Body of pancreas (tissue), 4 donors: ENCODE data around the gene DBF4B. TPM values are rescaled to one million over a fixed set of nuclear protein-coding genes. Genes with fewer than 3 reads are reported as not detected.

Source experiments
- ATAC-seq: fragments of 150-250 bp; one replicate; pipeline ENCODE4 v1.9.1; 2016
- DNase-seq, 4 donors: peaks; one replicate each; pipeline ENCODE4 v3.0.0-alpha.2; 2019
- H3K27ac ChIP-seq, 4 donors: fragments of 200-600 bp; sonication (generic); 1 replicate in 3 of 4; 2 replicates in 1 of 4; pipeline versions ENCODE4 v1.5.1 to v1.6.1; 2016 to 2019; ENCODE audit warnings: mild to moderate bottlenecking in 1 of 4, mixed read lengths in 1 of 4, moderate library complexity in 1 of 4
- H3K27me3 ChIP-seq, 2 donors: fragments of 200-600 bp; sonication (generic); one replicate each; pipeline ENCODE4 v1.6.0; 2016; ENCODE audit warnings: mild to moderate bottlenecking in 1 of 2
- H3K36me3 ChIP-seq, 2 donors: fragments of 200-600 bp; sonication (generic); replicated peaks in 1 of 2; 2 replicates each; pipeline ENCODE4 v1.5.1; 2016; ENCODE audit warnings: low read depth in 2 of 2; ENCODE audit not compliant: insufficient read depth in 1 of 2
- H3K4me1 ChIP-seq: fragments of 200-600 bp; sonication (generic); one replicate; pipeline ENCODE4 v1.6.0; 2016
- H3K4me3 ChIP-seq, 2 donors: fragments of 200-600 bp; sonication (generic); 1 replicate in 1 of 2; 2 replicates in 1 of 2; pipeline ENCODE4 v1.5.1; 2016 to 2019
- H3K9me3 ChIP-seq, 3 donors: fragments of 200-600 bp; sonication (generic); 1 replicate in 2 of 3; 2 replicates in 1 of 3; pipeline ENCODE4 v1.5.1; 2016
- CTCF ChIP-seq, 7 experiments: fragments of 450-650 bp in 4 of 7; fragments of 200-600 bp in 3 of 7; sonication (generic) in 3 of 7; IDR thresholded peaks; one replicate each; pipeline ENCODE4 v1.5.1; 2016 to 2019; ENCODE audit warnings: antibody characterized with exemption in 7 of 7
- POLR2A ChIP-seq, 3 donors: fragments of 450-650 bp; IDR thresholded peaks; one replicate each; pipeline ENCODE4 v1.6.1; 2016; ENCODE audit warnings: antibody characterized with exemption in 3 of 3, mild to moderate bottlenecking in 2 of 3
- WGBS, 2 donors: methylation state at CpG; one replicate each; pipeline ENCODE4 v1.1.5; 2017; 5-methylcytosine and 5-hydroxymethylcytosine counted together
- intact Hi-C: fragments of 100-400 bp; cut with DNase I; formaldehyde crosslinking; loops from one replicate; pipeline ENCODE4 v1.15.1; 2023
- total RNA-seq, 2 donors: library from RNA; depleted of rRNA; stranded (reverse); fragments of >200 nt; gene quantifications; one replicate each; pipeline ENCODE4 v1.1.0, GENCODE V29; 2016

The DBF4B gene
- total RNA-seq, 2 donors from 2014 or later, result 2.0 to 3.4 TPM

GRCh38 chr17:44757045-44757917 lies 48.8 kb downstream of the DBF4B start:
- no peaks in the 10 kb centered on the region for H3K9me3 ChIP-seq
- DNase-seq (no peak), ATAC-seq (no peak)
- H3K36me3 ChIP-seq, result no peaks in the 10 kb centered on the region
- H3K4me1 ChIP-seq, result peaks cover 12% of the 10 kb centered on the region
- intact Hi-C loops, result no loop called here
- WGBS, 2 donors, result 70 to 73% methylated on average over 8 to 10 of the region's 10 CpGs
- no peak overlapping the region for H3K4me3 ChIP-seq
- TF ChIP-seq POLR2A (IDR thresholded peaks at IDR 0.05) (no peak), CTCF (IDR thresholded peaks at IDR 0.05) (no peak)
- H3K27ac ChIP-seq, result no peak overlapping the region
- H3K27me3 ChIP-seq, result peaks cover 0 to 19% of the 10 kb centered on the region in 2 donors

GRCh38 chr17:44757918-44758413 lies 49.5 kb downstream of the DBF4B start:
- Histone ChIP-seq H3K9me3 (no peaks in the 10 kb centered on the region), H3K4me3 (no peak overlapping the region), H3K27me3 (peaks cover 0 to 19% of the 10 kb centered on the region in 2 donors), H3K4me1 (peaks cover 12% of the 10 kb centered on the region), H3K27ac (no peak overlapping the region), H3K36me3 (no peaks in the 10 kb centered on the region)
- WGBS, 2 donors, result 27 to 39% methylated on average over 4 to 5 of the region's 5 CpGs
- intact Hi-C loops, result no loop called here
- TF ChIP-seq POLR2A (IDR thresholded peaks at IDR 0.05) (no peak), CTCF (IDR thresholded peaks at IDR 0.05) (no peak)
- ATAC-seq (no peak), DNase-seq (no peak)

GRCh38 chr17:44758414-44759085 lies 50.1 kb downstream of the DBF4B start, which contains the start of gene ADAM11:
TSS of gene ADAM11 (plus strand) at chr17:44758988. CDS start at chr17:44759200, 212 bp downstream.
- Histone ChIP-seq H3K4me3 (no peak within 1 kb of the TSS), H3K36me3 (no peaks in the 10 kb centered on the region), H3K27me3 (peaks cover 0 to 19% of the 10 kb centered on the region in 2 donors), H3K9me3 (no peaks in the 10 kb centered on the region), H3K4me1 (peaks cover 12% of the 10 kb centered on the region), H3K27ac (no peak within 1 kb of the TSS)
- TF ChIP-seq POLR2A (IDR thresholded peaks at IDR 0.05) (no peak), CTCF (IDR thresholded peaks at IDR 0.05) (no peak)
- WGBS, 2 donors, result 6 to 15% methylated on average over 6 to 48 of the region's 74 CpGs
- intact Hi-C loops, result no loop called here
- ATAC-seq (peak; percentile 16), DNase-seq (no peak)

- intact Hi-C loops, result no loop called here
- Histone ChIP-seq H3K4me3 (no peak overlapping the region), H3K27me3 (peaks cover 0 to 19% of the 10 kb centered on the region in 2 donors), H3K36me3 (no peaks in the 10 kb centered on the region), H3K4me1 (peaks cover 12% of the 10 kb centered on the region), H3K27ac (no peak overlapping the region), H3K9me3 (no peaks in the 10 kb centered on the region)
- 7 to 10% methylated on average over 14 to 31 of the region's 60 CpGs for WGBS, 2 donors
- DNase-seq (no peak), ATAC-seq (no peak)
- no peak for TF ChIP-seq CTCF (IDR thresholded peaks at IDR 0.05)
- no peak for TF ChIP-seq POLR2A (IDR thresholded peaks at IDR 0.05)
Observed at GRCh38 chr17:44759086-44759915, 50.8 kb downstream of the DBF4B start.
